Measurements from ENCODE around the gene CPA5. TPM values are rescaled to one million over a fixed set of nuclear protein-coding genes. Genes with fewer than 3 reads are reported as not detected.

The CPA5 gene
- total RNA-seq (1 to 10 TPM in 2 of 4 donors, under 1 TPM in 1, not detected in 1; 0.73 to 5.2 (median 1.7) TPM), polyA plus RNA-seq (1 to 10 TPM in 1 of 3 donors, under 1 TPM in 2; 0.42 to 1.3 (median 0.48) TPM)
- long read RNA-seq, donor 1, partial matches to known transcripts: 0 of 1 reads
- long read RNA-seq, donor 1, other reads (novel, unspliced or antisense): 1 of 1 reads
- long read RNA-seq, donor 2: 0 reads

- no peak within 1 kb of the TSS for H3K27ac ChIP-seq
- TF ChIP-seq CTCF (IDR thresholded peaks at IDR 0.05): no peak
- DNase-seq (no peak), ATAC-seq (no peak)
- peaks cover 0 to 2% (median 0%) of the 10 kb centered on the region in 3 donors for H3K27me3 ChIP-seq (ENCODE audit: insufficient read depth in 3 of 3, low read length in 2 of 3)
- intact Hi-C loops (cut with DNase I): no loop called here
- WGBS, 3 donors: 79 to 90% (median 83%) methylated on average over 5 of the region's 5 CpGs
- no peaks in the 10 kb centered on the region for H3K36me3 ChIP-seq (ENCODE audit: insufficient read depth in 1 of 2, low read depth in 1 of 2)
- H3K4me3 ChIP-seq: no peak within 1 kb of the TSS
- H3K9me3 ChIP-seq: peaks cover 8% of the 10 kb centered on the region
- no peaks in the 10 kb centered on the region for H3K4me1 ChIP-seq
Measured at GRCh38 chr7:130344271-130344866, at the start of gene CPA5. TSS of gene CPA5 (plus strand) at chr7:130344816. CDS start at chr7:130346486, 1,670 bp downstream.

- peaks cover 0 to 3% (median 0%) of the 10 kb centered on the region in 3 donors for H3K27me3 ChIP-seq (ENCODE audit: insufficient read depth in 3 of 3, low read length in 2 of 3)
- no peak overlapping the region for H3K27ac ChIP-seq
- intact Hi-C loops (cut with DNase I): no loop called here
- TF ChIP-seq CTCF (IDR thresholded peaks at IDR 0.05): no peak
- no peak overlapping the region for H3K4me3 ChIP-seq
- no peaks in the 10 kb centered on the region for H3K9me3 ChIP-seq
- no peak for ATAC-seq
- DNase-seq: no peak
- no peaks in the 10 kb centered on the region for H3K4me1 ChIP-seq
- WGBS, 3 donors: 57 to 83% (median 59%) methylated on average over 13 of the region's 13 CpGs
- H3K36me3 ChIP-seq (ENCODE audit: insufficient read depth in 1 of 2, low read depth in 1 of 2): no peaks in the 10 kb centered on the region
Measured at GRCh38 chr7:130296221-130296951, 48.2 kb upstream of the CPA5 start.

- DNase-seq (no peak), ATAC-seq (no peak)
- no peaks in the 10 kb centered on the region for H3K9me3 ChIP-seq
- H3K4me1 ChIP-seq: no peaks in the 10 kb centered on the region
- H3K4me3 ChIP-seq: no peak overlapping the region
- H3K27me3 ChIP-seq (ENCODE audit: insufficient read depth in 3 of 3, low read length in 2 of 3): peaks cover 0 to 3% (median 0%) of the 10 kb centered on the region in 3 donors
- TF ChIP-seq CTCF (IDR thresholded peaks at IDR 0.05): no peak
- 83 to 87% (median 86%) methylated on average over 20 of the region's 20 CpGs for WGBS, 3 donors
- H3K27ac ChIP-seq: no peak overlapping the region
- no peaks in the 10 kb centered on the region for H3K36me3 ChIP-seq (ENCODE audit: insufficient read depth in 1 of 2, low read depth in 1 of 2)
- intact Hi-C loops (cut with DNase I): no loop called here
Measured at GRCh38 chr7:130297628-130298543, 46.7 kb upstream of the CPA5 start.

GRCh38 chr7:130298544-130299326 lies 45.9 kb upstream of the CPA5 start:
- H3K36me3 ChIP-seq (ENCODE audit: insufficient read depth in 1 of 2, low read depth in 1 of 2): no peaks in the 10 kb centered on the region
- no peak for DNase-seq
- H3K4me3 ChIP-seq: no peak overlapping the region
- intact Hi-C loops (cut with DNase I): no loop called here
- 85 to 94% (median 93%) methylated on average over 5 of the region's 5 CpGs for WGBS, 3 donors
- no peak overlapping the region for H3K27ac ChIP-seq
- TF ChIP-seq CTCF (IDR thresholded peaks at IDR 0.05): no peak
- no peaks in the 10 kb centered on the region for H3K9me3 ChIP-seq
- no peaks in the 10 kb centered on the region for H3K4me1 ChIP-seq
- no peak for ATAC-seq
- H3K27me3 ChIP-seq (ENCODE audit: insufficient read depth in 3 of 3, low read length in 2 of 3): peaks cover 0 to 3% (median 0%) of the 10 kb centered on the region in 3 donors
